ENCODE data around the gene NKD2. TPM values are rescaled to one million over a fixed set of nuclear protein-coding genes. Genes with fewer than 3 reads are reported as not detected.

Gene NKD2
- total and polyA plus RNA-seq, 8 donors = 1.8 to 13.6 (median 7.9) TPM; not detected in 2

DNA sequence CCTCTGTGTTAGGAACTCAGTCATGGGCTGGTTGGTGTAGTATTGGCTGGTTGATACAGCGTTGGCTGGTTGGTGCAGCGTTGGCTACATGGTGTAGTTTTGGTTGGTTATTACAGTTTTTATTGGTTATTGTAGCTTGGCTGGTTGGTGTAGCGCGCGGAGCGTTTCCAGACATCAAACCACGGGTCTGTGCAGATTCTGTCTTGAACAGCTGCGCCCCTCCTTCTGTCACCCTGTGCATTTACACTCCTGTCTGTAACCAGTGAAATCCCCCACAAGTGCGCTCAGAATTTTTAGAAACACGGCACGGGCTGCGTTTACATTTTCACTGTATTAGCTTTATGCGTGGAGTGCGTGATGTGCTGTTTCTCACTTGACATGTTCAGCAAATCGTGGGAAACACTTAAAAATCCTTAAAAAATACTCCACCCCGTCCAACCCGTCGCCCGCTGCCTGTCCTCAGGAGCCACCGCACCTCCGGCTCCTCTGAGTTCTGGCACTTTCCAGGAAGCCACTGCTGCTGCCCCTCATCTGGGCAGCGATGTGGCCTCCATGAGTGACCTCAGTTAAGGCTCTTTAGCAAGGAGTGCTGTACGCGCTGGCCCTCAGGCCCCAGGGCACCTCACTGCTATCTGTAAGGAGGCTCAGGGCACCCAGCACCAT lies 20.8 kb downstream of the NKD2 start:
- TF ChIP-seq POLR2A (IDR thresholded peaks at IDR 0.05) (no peak), POLR2AphosphoS5 (IDR thresholded peaks at IDR 0.05) (no peak), EP300 (IDR thresholded peaks at IDR 0.05) (no peak)
- TF ChIP-seq, protein P1, sequence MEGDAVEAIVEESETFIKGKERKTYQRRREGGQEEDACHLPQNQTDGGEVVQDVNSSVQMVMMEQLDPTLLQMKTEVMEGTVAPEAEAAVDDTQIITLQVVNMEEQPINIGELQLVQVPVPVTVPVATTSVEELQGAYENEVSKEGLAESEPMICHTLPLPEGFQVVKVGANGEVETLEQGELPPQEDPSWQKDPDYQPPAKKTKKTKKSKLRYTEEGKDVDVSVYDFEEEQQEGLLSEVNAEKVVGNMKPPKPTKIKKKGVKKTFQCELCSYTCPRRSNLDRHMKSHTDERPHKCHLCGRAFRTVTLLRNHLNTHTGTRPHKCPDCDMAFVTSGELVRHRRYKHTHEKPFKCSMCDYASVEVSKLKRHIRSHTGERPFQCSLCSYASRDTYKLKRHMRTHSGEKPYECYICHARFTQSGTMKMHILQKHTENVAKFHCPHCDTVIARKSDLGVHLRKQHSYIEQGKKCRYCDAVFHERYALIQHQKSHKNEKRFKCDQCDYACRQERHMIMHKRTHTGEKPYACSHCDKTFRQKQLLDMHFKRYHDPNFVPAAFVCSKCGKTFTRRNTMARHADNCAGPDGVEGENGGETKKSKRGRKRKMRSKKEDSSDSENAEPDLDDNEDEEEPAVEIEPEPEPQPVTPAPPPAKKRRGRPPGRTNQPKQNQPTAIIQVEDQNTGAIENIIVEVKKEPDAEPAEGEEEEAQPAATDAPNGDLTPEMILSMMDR (IDR thresholded peaks at IDR 0.05) = no peak
- 87 to 93% (median 89%) methylated on average over 19 to 24 of the region's 24 CpGs for WGBS, 5 donors
- Histone ChIP-seq H3K9me3 (no peaks in the 10 kb centered on the region), H3K27ac (no peak overlapping the region), H3K36me3 (no peaks in the 10 kb centered on the region), H3K4me1 (no peaks in the 10 kb centered on the region), H3K27me3 (peaks cover 0 to 57% (median 0%) of the 10 kb centered on the region in 3 donors), H3K4me3 (no peak overlapping the region)
- intact Hi-C loops (cut with DNase I; ENCODE audit: low total_unique reads) = no loop called here
- no peak for DNase-seq

DNA sequence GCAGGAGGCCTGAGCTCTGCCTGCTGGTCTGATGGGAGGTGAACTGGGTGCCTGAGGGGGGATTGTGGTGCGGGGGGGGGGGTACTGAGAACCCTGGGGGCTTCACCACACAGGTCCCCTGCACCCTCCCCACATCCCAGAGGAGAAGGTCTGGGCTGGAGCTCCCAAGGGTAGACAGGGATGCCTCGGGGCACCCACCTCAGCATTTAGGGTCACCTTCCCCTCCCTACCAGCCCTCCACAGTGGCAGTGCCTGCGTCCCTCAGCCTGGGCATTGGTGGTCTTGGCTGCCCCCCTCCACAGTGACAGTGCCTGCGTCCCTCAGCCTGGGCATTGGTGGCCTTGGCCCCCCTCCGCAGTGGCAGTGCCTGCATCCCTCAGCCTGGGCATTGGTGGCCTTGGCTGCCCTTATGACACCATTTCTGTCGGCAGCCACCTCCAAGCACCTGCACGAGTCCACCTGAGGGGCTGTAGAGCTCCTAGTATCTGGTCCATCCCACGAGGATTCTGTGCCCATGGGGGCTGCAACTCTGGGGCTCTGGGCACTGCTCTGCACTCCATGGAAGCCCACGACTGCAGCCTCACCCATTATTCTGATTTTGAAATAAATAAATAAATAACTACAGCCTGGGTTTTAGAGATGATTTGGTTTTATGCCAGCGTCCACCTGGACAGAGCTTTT lies 21.5 kb downstream of the NKD2 start:
- Histone ChIP-seq H3K4me3 (no peak overlapping the region), H3K4me1 (no peaks in the 10 kb centered on the region), H3K27ac (no peak overlapping the region), H3K27me3 (peaks cover 0 to 57% (median 0%) of the 10 kb centered on the region in 3 donors), H3K36me3 (no peaks in the 10 kb centered on the region), H3K9me3 (no peaks in the 10 kb centered on the region)
- no peak for DNase-seq
- 71 to 82% (median 80%) methylated on average over 7 to 10 of the region's 10 CpGs for WGBS, 5 donors
- TF ChIP-seq EP300 (IDR thresholded peaks at IDR 0.05) (no peak), POLR2A (IDR thresholded peaks at IDR 0.05) (no peak), POLR2AphosphoS5 (IDR thresholded peaks at IDR 0.05) (no peak)
- TF ChIP-seq, protein P1 (IDR thresholded peaks at IDR 0.05) = no peak
- intact Hi-C loops (cut with DNase I; ENCODE audit: low total_unique reads) = no loop called here

DNA sequence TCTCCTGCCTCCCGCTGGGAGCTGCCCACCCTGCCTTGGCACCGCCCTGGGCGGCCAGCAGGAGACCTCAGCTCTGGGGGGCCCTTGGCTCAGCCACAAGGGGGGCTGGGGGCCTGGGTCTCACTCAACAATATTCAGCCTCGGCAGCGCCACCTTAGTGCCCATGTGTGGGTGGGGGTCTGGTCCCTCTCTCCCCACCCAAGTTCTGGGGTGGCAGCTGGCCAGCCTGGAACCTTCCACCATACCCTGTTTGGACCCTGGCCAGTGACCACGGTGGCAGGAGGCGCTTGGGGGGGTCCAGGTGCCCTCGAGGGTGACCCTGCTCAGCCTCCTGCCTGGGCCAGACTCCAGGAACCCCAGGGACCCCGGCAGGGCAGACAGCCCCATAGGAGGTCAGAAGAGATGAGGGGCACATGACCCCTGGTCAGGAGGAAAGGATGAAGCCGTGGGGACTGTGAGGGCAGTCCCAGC lies 22.2 kb downstream of the NKD2 start:
- Histone ChIP-seq H3K4me3 (no peak overlapping the region), H3K27me3 (peaks cover 0 to 57% (median 0%) of the 10 kb centered on the region in 3 donors), H3K9me3 (no peaks in the 10 kb centered on the region), H3K4me1 (no peaks in the 10 kb centered on the region), H3K36me3 (no peaks in the 10 kb centered on the region), H3K27ac (no peak overlapping the region)
- intact Hi-C loops (cut with DNase I; ENCODE audit: low total_unique reads) = no loop called here
- DNase-seq = no peak
- WGBS, 5 donors = 54 to 81% (median 71%) methylated on average over 7 to 10 of the region's 10 CpGs
- TF ChIP-seq, protein P1 (IDR thresholded peaks at IDR 0.05) = no peak
- TF ChIP-seq POLR2A (IDR thresholded peaks at IDR 0.05) (no peak), EP300 (IDR thresholded peaks at IDR 0.05) (no peak), POLR2AphosphoS5 (IDR thresholded peaks at IDR 0.05) (no peak)

DNA sequence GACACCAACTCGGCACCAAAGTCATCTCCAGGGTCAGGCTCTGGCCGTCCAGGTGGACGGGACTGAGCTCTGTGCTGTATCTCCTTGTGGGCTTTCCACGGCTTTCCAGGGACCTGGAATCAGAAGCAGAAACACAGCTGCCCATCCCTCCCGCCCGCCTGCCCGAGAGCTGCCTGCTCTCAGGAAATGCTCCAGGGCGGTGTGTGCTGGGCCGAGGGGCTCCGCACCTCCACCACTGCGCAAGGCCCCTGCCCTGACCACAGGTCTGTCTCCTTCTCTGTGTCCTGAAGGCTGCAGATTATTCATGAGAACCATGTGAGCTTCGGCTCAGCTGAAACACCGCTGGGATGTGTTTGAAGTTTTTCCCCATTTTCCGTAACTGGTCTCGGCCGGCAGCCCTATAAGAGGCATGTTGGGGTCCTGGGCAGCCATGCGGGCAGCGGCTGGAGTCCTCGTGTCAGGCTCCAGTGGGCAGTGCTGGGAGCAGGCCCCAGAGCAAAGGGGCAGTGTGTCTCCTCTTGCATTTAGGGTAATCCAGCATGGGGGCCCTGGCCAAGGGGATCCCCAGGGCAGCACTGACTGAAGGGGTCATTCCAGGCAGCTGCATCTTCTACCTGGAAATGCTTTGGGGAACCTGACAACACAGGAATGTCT lies 22.8 kb downstream of the NKD2 start:
- Histone ChIP-seq H3K4me3 (no peak overlapping the region), H3K4me1 (no peaks in the 10 kb centered on the region), H3K27ac (no peak overlapping the region), H3K27me3 (peaks cover 0 to 57% (median 0%) of the 10 kb centered on the region in 3 donors), H3K36me3 (no peaks in the 10 kb centered on the region), H3K9me3 (no peaks in the 10 kb centered on the region)
- intact Hi-C loops (cut with DNase I; ENCODE audit: low total_unique reads) = no loop called here
- 91 to 93% (median 92%) methylated on average over 14 to 19 of the region's 19 CpGs for WGBS, 5 donors
- TF ChIP-seq EP300 (IDR thresholded peaks at IDR 0.05) (no peak), POLR2AphosphoS5 (IDR thresholded peaks at IDR 0.05) (no peak), POLR2A (IDR thresholded peaks at IDR 0.05) (no peak)
- TF ChIP-seq, protein P1 (IDR thresholded peaks at IDR 0.05) = no peak
- no peak for DNase-seq
